Stimulated activated naive CD8-positive, alpha-beta T cell treated with anti-CD3 and anti-CD28 coated beads, Interleukin-15, Interleukin-2, amounts not matched to agents 100 ng/mL and 50 ng/mL, for 24 hours (primary cell): ENCODE measurements around the gene AGBL4.

Experiments
- H3K27ac Mint-ChIP-seq: one replicate; pipeline ENCODE4 v1.8.0; 2021; ENCODE audit warnings: mild to moderate bottlenecking, mixed read lengths
- H3K27me3 Mint-ChIP-seq: one replicate; pipeline ENCODE4 v1.8.0; 2021; ENCODE audit warnings: mixed read lengths
- H3K36me3 Mint-ChIP-seq: one replicate; pipeline ENCODE4 v1.8.0; 2021; ENCODE audit warnings: low read depth, mixed read lengths
- H3K4me1 Mint-ChIP-seq: one replicate; pipeline ENCODE4 v1.8.0; 2021; ENCODE audit warnings: low read depth, mixed read lengths
- H3K4me3 Mint-ChIP-seq: one replicate; pipeline ENCODE4 v1.8.0; 2021; ENCODE audit warnings: mild to moderate bottlenecking, mixed read lengths
- H3K9me3 Mint-ChIP-seq: one replicate; pipeline ENCODE4 v1.8.0; 2021; ENCODE audit warnings: mixed read lengths

AGBL4 gene

DNA sequence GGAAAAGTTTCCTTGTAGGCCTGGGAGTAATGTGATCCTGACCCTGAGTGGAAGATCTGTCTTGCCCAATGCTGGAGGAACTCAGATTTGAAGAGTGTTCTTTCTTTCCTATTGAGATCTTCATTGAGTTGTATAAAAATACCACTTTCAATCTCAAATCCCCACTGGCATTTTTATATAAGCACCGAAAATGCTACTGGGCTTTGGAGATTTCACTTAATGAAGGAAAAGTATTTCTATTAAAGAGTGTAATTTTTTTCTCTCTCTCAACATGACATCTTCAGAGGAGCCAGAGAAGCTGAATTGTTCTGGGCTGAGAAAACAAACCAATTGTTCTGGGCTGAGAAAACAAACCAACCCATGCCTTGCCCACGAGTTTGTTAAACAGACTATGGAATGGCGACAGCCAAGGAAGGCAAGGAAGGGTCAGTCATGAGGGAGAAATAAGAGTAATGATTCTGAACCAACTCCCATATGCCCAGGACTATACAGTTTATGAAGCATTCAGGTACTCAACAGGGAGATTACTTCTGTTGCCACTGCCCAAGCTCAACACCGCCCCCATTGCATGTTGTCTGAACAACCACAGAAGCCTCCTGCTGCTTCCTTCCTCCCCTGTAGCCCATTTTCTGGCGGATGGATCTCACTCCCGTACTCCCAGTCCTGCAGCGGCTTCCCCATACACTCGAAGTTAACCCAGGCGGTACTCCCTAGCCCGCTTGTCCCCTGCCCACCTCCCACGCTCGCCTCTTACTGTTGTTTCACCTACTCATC lies 1350.2 kb downstream of the AGBL4 start:
- no peak overlapping the region for H3K4me3 Mint-ChIP-seq
- H3K27ac Mint-ChIP-seq, result no peak overlapping the region
- peaks cover 13% of the 10 kb centered on the region for H3K27me3 Mint-ChIP-seq
- no peaks in the 10 kb centered on the region for H3K9me3 Mint-ChIP-seq
- peaks cover 11% of the 10 kb centered on the region for H3K4me1 Mint-ChIP-seq
- H3K36me3 Mint-ChIP-seq, result no peaks in the 10 kb centered on the region

DNA sequence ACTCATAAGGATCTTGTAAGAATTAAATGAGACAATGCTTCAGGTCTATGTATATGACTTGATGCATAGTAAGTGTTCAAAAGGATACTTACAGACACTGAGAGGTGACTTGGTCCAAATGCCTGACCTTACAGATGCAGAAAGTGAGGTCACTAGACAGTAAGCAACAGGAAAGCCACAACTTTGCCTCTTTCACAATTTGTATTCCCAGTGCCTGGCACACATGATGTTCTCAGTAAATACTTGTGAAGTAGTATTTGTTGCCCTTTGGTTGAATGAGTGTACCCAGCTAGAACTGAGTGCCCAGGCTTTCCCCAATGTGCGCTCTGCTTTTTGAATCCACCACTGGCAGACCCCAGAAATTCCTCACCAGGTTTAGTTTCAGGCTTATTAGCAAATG lies 1352.2 kb downstream of the AGBL4 start:
- no peaks in the 10 kb centered on the region for H3K36me3 Mint-ChIP-seq
- peaks cover 11% of the 10 kb centered on the region for H3K4me1 Mint-ChIP-seq
- no peaks in the 10 kb centered on the region for H3K9me3 Mint-ChIP-seq
- H3K4me3 Mint-ChIP-seq, result no peak overlapping the region
- H3K27ac Mint-ChIP-seq, result no peak overlapping the region
- H3K27me3 Mint-ChIP-seq, result peaks cover 16% of the 10 kb centered on the region

DNA sequence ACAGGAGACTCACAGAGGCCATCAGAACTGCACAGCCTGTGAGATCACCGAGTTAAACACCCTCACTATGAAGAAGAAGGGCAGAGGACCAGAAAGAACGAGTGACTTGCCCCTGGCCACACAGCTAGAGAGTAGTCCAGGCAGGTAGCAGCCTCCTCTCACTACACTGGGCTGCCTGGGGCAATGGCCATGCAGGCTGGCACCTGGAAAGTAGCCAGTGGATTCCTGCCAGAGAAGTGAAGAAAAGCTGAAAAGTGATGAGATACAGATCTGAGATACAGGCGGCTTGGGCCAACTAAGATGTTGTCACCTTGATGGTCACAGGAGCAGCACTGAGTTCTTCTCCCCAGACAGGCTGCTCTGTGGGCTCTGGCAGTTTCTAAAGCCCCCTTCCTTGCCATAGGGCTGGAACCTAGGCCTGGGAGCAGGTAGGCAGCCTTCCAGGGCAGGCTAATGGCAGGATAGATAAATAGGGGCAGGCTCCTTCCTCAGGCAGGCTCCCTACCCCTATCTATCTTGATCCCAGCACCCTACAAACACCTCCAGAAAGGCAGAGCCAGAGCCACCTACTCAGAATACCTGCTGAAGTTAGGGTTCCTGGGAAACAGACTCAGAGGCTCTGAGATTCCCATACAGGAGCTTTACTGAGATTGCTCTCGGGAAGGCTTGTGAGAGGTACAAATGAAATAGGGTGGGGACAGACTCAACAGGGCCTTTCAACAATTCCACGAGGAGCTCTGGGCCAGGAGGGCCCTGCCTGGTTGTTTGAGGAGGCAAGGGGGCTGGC lies 1353.3 kb downstream of the AGBL4 start:
- Mint-ChIP-seq H3K4me1 (peaks cover 9% of the 10 kb centered on the region), H3K9me3 (no peaks in the 10 kb centered on the region), H3K36me3 (no peaks in the 10 kb centered on the region), H3K27me3 (peaks cover 15% of the 10 kb centered on the region), H3K4me3 (no peak overlapping the region), H3K27ac (no peak overlapping the region)

DNA sequence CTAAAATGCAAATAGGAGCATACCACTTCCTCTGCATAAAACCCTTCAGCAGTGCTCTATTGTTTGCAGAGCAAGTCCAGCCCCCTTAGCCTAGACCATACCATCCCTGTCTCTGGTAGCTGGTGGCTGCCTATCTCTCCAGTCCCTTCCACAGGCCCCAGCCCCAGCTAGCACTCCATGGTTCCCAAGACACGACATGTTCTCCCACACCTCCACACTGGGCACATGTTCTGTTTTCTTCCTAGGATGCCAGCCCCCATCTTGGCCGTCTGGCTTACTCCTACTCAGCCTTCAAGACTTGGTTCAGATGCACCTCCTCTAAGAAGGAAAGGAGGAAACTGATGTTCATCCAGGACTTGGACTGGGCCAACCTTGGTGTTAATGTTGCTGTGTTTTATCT lies 1355.4 kb downstream of the AGBL4 start:
- no peaks in the 10 kb centered on the region for H3K36me3 Mint-ChIP-seq
- H3K27ac Mint-ChIP-seq, result no peak overlapping the region
- no peak overlapping the region for H3K4me3 Mint-ChIP-seq
- no peaks in the 10 kb centered on the region for H3K9me3 Mint-ChIP-seq
- no peaks in the 10 kb centered on the region for H3K4me1 Mint-ChIP-seq
- H3K27me3 Mint-ChIP-seq, result peaks cover 7% of the 10 kb centered on the region

DNA sequence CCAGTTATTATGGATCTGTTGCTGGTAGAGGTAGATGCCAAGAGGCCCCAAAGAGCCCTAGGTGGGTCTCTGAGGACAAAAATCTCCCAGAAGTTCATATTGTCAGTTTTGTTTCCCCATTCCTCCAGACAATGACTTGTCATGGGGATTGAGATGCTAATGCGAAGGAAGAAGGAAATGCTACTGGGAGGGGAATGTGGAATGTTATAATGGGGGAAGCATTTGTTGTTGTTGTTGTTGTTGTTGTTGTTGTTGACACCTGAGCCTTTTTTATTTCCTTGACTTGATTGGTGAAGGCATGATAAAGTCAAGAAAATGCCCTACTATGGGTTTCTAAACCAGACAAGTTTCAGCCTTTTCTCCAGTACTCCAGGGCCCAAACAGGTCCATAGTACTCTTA lies 1356.0 kb downstream of the AGBL4 start:
- Mint-ChIP-seq H3K27ac (no peak overlapping the region), H3K4me3 (no peak overlapping the region), H3K4me1 (no peaks in the 10 kb centered on the region), H3K36me3 (no peaks in the 10 kb centered on the region), H3K27me3 (peaks cover 7% of the 10 kb centered on the region), H3K9me3 (no peaks in the 10 kb centered on the region)

DNA sequence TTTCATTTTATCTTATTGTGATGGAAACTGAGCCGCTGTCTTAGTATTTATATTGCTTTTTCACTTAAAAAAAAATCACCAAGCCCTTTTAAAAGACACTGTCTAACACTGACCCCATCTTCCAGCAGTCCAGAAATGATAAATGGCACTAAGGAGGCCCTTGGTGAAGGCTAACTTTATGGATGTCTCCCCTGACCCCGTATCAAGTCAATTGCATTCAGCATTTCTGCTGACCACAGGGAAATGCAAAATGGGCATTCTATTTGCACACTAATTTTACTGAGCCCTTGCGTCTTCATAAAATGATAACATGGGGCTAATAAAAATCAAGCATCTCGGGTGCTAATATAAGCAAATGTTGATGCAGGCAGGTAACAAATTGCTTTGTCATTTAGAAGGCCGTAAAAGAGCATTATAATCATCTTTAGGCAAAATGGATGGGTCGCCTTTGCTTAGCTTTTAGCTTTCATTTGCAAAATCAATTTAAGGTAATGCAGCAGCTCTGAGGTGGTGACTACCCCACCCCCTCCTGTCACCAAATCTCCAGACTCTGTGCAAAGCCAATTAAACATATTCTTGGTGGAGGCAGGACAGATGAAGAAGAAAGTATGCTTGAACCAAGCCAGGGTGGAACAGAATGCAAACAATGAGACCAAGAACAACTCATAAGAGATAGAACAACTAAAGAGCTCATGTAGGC lies 1357.9 kb downstream of the AGBL4 start:
- H3K27me3 Mint-ChIP-seq, result peaks cover 7% of the 10 kb centered on the region
- H3K4me1 Mint-ChIP-seq, result no peaks in the 10 kb centered on the region
- no peaks in the 10 kb centered on the region for H3K36me3 Mint-ChIP-seq
- no peak overlapping the region for H3K4me3 Mint-ChIP-seq
- no peaks in the 10 kb centered on the region for H3K9me3 Mint-ChIP-seq
- no peak overlapping the region for H3K27ac Mint-ChIP-seq

DNA sequence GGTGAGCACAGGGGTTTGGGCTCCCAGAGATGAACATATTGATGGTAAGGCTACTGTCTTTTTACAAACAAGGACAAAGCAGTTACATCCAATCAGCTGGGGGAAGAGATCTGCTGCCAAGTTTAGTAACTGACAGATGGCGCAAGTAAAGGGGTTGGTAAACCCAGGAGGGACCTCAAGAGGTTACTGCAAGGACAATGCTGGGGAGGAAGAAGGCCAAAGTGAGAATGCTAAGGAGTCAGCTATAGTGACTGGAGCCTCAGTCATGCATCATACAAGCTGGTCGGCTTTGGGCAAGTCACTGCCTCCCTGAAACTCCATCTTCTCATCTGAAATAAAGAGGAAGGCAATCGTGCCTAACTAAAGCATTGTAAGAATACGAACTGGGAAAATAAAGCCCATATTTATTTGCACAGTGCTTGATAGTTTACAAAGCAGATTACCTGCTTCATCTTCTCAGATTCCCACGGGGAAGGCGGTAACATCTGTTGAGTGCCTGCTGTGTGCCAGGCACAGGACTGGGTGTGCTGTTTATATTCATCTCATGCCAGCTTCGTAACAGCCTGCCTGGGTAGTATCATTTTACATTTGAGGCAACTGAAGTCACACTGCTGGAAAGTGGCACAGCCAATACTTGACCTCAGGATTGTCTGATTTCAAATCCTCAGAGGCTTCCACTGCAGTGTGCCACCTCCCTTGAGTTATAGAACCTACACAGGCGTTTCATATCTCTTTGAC lies 1361.9 kb downstream of the AGBL4 start:
- Mint-ChIP-seq H3K36me3 (no peaks in the 10 kb centered on the region), H3K4me3 (no peak overlapping the region), H3K9me3 (no peaks in the 10 kb centered on the region), H3K27ac (no peak overlapping the region), H3K4me1 (no peaks in the 10 kb centered on the region), H3K27me3 (no peaks in the 10 kb centered on the region)

DNA sequence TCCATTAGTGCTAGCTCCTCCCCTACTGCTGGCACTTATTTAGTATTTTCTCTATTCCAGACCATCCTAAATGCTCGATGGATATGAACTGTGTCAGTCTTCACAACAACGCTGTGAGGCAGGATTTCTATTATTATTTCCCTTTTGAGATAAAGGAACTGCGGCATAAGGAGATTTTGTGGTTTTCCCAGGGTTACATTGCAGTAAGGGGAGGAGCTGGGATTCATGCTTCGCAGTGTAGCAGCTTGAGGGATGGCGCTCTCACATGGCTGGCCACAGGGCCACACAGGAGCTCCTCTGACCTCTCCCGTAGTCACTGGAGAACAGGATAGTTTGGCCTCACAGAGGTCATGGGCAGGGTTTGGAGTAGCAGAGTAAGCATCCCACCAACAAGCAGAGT lies 1364.0 kb downstream of the AGBL4 start:
- H3K9me3 Mint-ChIP-seq, result no peaks in the 10 kb centered on the region
- no peaks in the 10 kb centered on the region for H3K36me3 Mint-ChIP-seq
- no peak overlapping the region for H3K27ac Mint-ChIP-seq
- no peaks in the 10 kb centered on the region for H3K27me3 Mint-ChIP-seq
- H3K4me3 Mint-ChIP-seq, result no peak overlapping the region
- no peaks in the 10 kb centered on the region for H3K4me1 Mint-ChIP-seq

DNA sequence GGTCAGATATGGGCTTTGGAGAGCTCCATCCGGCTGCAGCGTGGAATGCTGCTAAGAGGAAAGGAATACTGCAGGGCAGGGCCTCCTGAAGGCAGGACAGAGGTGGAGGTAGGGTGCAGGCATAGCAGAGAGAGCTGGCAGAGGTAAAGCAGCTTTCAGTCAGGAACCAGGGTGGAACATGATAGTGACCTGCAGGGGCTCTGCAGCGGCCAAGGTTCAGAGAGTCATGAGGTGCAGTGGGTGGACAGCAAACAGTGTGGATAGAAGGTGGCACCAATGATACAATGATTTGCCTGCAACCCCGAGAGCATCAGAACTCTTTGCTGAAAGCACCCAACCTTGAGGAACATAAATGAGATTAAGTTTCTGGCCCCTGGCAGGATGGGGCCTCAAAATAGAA lies 1366.3 kb downstream of the AGBL4 start:
- H3K36me3 Mint-ChIP-seq, result no peaks in the 10 kb centered on the region
- no peaks in the 10 kb centered on the region for H3K4me1 Mint-ChIP-seq
- H3K27ac Mint-ChIP-seq, result no peak overlapping the region
- H3K4me3 Mint-ChIP-seq, result no peak overlapping the region
- no peaks in the 10 kb centered on the region for H3K9me3 Mint-ChIP-seq
- no peaks in the 10 kb centered on the region for H3K27me3 Mint-ChIP-seq

DNA sequence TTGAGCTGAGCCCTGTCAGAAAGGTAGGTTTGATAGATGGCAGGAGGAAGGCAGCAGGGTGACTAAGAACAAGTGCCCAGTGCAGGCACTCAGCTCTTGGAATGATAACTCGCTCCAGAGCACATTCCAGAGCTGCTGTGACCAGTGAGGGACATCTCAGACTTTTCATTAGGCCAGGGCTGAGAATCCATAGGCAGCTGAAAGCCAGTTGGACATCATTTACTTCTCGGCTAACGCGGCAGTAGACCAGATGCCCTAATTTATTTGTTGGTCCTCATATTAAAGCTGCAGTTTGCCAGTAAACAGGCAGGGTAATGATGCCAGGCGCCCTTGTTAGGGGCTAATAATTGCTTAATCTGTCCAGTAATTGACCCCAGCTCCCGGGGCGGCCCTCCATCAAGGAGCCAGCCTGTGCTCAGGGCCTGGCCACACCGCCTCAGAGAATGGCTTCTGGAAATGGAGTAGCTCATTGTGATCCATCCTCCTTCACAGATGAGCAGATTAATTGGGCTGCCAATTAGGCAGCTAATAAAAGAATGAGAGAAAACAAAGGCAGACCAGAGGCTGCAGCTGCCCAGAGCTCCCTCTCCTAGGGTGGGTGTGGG lies 1369.0 kb downstream of the AGBL4 start:
- Mint-ChIP-seq H3K27ac (no peak overlapping the region), H3K9me3 (no peaks in the 10 kb centered on the region), H3K27me3 (no peaks in the 10 kb centered on the region), H3K4me3 (no peak overlapping the region), H3K4me1 (no peaks in the 10 kb centered on the region), H3K36me3 (no peaks in the 10 kb centered on the region)

DNA sequence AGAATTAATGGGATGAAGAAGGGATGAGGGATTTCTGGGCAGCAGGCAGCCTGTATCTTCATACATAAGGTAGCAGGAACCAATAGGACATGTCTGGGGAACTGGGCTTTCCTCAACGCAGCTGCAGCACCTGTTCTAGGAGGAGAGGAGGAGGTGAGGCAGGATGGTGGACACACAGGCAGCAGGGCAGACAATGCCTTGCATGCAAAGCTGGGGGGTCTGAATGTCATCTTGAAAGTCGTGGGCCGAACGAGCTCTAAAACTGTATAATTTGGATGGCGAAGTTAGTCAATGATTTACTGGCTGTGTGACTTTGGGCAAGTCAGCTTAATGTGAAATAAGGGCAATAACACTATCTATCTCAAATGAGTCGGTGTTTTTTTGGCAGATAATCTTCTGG lies 1371.4 kb downstream of the AGBL4 start:
- Mint-ChIP-seq H3K36me3 (no peaks in the 10 kb centered on the region), H3K4me3 (no peak overlapping the region), H3K27ac (no peak overlapping the region), H3K27me3 (no peaks in the 10 kb centered on the region), H3K4me1 (no peaks in the 10 kb centered on the region), H3K9me3 (no peaks in the 10 kb centered on the region)

DNA sequence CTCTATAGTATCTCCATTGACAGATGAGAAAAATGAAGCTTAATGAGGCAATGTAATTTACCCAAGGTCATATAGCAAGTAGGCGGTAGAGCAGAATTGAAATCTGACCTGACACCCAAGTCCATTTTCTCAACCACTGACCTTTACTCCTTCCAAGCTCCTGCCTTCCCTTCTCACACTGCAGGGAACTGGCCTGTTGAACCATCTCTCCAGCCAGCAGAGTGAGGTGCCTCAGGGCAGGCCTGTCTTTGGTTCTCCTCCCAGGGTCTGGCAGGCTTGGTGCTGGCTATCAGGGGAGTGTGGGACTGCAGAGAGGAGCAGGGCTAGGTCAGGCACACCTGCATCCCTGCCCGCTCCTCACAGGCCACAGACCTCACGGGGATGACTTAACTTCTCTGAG lies 1373.9 kb downstream of the AGBL4 start:
- Mint-ChIP-seq H3K27me3 (peaks cover 5% of the 10 kb centered on the region), H3K9me3 (no peaks in the 10 kb centered on the region), H3K4me1 (no peaks in the 10 kb centered on the region)

DNA sequence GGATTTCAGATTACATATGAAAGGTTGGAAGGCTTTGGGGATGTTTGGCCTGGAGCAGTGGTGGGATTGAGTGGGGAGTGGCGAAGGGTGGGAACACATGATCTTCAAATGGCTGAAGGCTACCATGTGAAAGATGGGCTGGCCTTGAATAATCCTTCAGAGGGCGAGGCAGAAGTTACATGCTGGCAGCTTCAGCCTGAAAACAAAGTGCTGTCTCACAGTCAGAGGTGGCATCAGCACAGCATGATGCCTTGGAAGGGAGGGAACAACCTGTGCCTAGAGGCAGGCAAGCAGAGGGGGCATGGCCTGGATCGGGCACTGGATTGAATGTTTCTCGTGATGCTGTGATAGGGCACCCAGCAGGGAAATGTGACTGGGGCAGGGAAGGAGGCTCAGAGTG lies 1377.9 kb downstream of the AGBL4 start:
- H3K36me3 Mint-ChIP-seq, result no peaks in the 10 kb centered on the region
- no peaks in the 10 kb centered on the region for H3K4me1 Mint-ChIP-seq
- H3K9me3 Mint-ChIP-seq, result no peaks in the 10 kb centered on the region
- H3K27me3 Mint-ChIP-seq, result peaks cover 5% of the 10 kb centered on the region
- H3K4me3 Mint-ChIP-seq, result no peak overlapping the region
- no peak overlapping the region for H3K27ac Mint-ChIP-seq

More for the DNA sequence above, 1373.9 kb downstream of the AGBL4 start:
- Mint-ChIP-seq H3K36me3 (no peaks in the 10 kb centered on the region), H3K27ac (no peak overlapping the region), H3K4me3 (no peak overlapping the region)

DNA sequence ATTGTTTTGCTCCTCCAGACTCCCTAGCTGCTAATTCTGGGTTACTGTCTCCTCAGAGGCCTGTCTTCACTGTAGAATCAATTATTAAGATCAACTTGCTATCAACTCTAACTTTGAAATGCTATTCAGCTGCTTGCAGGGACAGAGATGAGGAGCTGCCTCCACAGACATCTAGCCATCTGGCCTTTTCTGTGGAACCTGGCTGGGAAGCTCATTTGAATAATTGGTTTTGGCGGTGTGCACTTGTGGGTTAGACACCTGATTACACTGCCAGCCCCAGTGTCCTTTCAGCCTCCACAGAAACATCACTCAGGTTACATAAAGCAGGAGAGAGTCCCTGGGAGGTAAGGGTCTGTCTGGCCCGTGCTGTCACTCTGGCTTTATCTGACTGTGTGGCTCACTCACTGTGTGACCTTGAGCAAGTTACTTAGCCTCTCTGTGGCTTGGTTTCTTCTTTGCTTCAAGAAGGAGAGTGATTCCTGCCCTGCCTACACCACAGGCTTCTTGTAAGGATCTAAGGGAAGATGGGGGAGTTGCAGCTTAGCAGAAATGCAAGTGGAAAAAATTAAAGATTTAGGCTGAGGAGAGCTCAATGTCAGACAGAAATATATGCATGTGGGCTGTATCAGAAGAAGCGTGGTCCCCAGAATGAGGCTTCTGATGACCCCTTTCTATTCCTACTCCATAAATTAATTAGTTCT lies 1378.7 kb downstream of the AGBL4 start:
- Mint-ChIP-seq H3K27ac (no peak overlapping the region), H3K4me1 (no peaks in the 10 kb centered on the region), H3K36me3 (no peaks in the 10 kb centered on the region), H3K27me3 (peaks cover 5% of the 10 kb centered on the region), H3K9me3 (no peaks in the 10 kb centered on the region), H3K4me3 (no peak overlapping the region)
